Measurements from ENCODE around the gene ATPAF2. TPM values are rescaled to one million over a fixed set of nuclear protein-coding genes. Genes with fewer than 3 reads are reported as not detected.

ATPAF2 gene
- total and polyA plus RNA-seq, 8 donors = 21.3 to 38.2 (median 23.4) TPM

DNA sequence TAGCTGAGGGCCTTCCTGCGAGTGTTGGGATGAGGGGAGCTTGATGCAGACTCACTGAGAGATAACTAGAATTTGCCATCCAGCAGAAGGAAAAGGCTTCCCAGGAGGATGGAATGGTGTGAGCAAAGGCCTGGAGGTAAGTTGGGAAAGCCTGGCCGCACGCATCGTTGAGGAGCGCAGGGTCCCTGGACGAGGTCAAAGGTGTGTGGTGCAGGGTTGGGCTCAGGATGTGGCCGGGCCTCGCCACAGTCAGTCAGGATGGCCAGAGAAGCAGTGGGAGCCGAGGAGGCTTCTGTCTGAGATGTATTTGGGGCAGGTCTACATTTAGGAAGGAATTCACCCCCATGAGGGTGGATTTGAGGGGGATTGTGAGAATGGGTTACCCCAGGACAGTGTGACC is 49.9 kb downstream of the ATPAF2 start:
- Histone ChIP-seq H3K36me3 (no peaks in the 10 kb centered on the region), H3K4me3 (no peak overlapping the region), H3K27me3 (no peaks in the 10 kb centered on the region), H3K4me1 (no peaks in the 10 kb centered on the region), H3K27ac (no peak overlapping the region), H3K9me3 (no peaks in the 10 kb centered on the region)
- DNase-seq = no peak
- no peak for ATAC-seq
- TF ChIP-seq, protein P1, sequence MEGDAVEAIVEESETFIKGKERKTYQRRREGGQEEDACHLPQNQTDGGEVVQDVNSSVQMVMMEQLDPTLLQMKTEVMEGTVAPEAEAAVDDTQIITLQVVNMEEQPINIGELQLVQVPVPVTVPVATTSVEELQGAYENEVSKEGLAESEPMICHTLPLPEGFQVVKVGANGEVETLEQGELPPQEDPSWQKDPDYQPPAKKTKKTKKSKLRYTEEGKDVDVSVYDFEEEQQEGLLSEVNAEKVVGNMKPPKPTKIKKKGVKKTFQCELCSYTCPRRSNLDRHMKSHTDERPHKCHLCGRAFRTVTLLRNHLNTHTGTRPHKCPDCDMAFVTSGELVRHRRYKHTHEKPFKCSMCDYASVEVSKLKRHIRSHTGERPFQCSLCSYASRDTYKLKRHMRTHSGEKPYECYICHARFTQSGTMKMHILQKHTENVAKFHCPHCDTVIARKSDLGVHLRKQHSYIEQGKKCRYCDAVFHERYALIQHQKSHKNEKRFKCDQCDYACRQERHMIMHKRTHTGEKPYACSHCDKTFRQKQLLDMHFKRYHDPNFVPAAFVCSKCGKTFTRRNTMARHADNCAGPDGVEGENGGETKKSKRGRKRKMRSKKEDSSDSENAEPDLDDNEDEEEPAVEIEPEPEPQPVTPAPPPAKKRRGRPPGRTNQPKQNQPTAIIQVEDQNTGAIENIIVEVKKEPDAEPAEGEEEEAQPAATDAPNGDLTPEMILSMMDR (IDR thresholded peaks at IDR 0.05) = no peak
- intact Hi-C loops (cut with DNase I) = no loop called here

DNA sequence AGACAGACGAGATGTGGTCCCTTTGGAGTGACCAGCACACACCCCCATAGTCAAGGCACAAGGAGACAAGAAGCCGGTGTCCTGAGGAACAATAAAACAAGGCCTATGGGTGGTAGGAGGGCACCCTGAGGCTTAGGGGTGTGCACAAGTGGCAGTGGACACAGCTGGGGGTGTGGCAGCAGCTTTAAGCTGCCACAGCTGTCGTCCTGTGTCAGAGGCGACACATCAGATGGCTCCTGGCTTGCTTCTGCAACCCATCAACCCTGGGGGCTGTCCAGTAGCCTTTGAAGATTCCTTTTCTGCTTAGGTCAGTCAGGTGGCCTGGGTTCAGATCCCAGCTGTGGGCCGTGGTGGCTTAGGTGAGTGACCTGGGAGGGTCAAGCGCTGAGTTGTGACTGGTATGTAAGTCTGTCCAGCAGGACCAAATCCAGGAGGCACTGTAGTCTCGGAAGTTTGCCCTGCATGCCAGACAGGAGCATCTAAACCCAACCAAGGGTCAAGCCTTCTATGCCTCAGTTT is 50.5 kb downstream of the ATPAF2 start:
- no peak overlapping the region for H3K4me3 ChIP-seq
- TF ChIP-seq, protein P1 (IDR thresholded peaks at IDR 0.05) = no peak
- H3K36me3 ChIP-seq = no peaks in the 10 kb centered on the region
- intact Hi-C loops (cut with DNase I) = no loop called here
- no peak overlapping the region for H3K27ac ChIP-seq
- no peaks in the 10 kb centered on the region for H3K9me3 ChIP-seq
- H3K4me1 ChIP-seq = no peaks in the 10 kb centered on the region
- ATAC-seq (no peak), DNase-seq (no peak)
- H3K27me3 ChIP-seq = no peaks in the 10 kb centered on the region

DNA sequence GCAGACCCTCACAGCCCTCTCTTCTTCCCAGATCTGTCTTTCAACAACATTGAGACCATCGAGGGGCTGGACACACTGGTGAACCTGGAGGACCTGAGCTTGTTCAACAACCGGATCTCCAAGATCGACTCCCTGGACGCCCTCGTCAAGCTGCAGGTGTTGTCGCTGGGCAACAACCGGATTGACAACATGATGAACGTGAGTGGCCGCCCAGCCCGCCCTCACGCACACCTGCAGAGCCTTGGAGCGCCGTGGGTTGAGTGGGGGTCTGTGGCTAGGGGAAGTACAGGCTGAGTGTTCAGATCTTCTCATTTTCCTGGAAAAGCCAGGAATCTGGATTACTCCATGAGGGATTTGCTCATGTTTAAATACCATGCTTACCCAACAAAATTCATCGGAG is 51.1 kb downstream of the ATPAF2 start:
- DNase-seq = peak in 1 of 4 donors; percentile 43
- TF ChIP-seq, protein P1 (IDR thresholded peaks at IDR 0.05) = no peak
- H3K27ac ChIP-seq = no peak overlapping the region

DNA sequence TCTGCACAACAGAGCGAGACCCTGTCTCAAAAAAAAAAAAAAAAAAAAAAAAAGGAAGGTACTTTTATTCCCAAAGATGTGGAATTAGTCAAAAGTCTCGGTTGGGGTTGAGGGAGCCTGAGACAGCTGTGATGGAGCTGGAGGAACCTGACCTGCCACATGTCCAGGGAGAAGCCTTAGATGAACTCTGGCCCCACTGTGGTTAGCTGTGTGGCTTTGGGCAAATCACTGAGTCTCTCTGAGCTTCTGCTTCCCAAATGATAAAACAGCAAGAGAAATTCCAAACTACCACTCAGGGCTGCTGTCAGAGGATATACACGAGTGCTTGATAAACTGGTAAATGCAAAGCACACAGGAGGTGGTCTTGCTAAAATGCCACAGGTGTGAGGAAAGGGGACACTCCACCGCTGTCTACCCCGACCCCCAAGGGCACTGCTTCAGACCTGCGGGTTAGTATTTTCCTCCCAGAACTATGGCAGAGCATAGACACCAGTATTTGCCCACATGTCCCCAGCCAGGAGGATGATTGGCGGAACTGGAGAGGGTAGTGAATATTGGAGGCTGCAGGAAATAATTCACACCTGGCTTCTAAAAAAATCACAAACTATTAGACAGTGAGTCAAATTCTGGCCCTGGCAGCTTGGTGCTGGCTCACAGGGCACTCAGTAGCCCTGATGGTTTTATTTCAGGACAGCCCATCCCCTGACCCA is 51.6 kb downstream of the ATPAF2 start:
- intact Hi-C loops (cut with DNase I) = no loop called here
- no peak for ATAC-seq

More for the DNA sequence above, 51.1 kb downstream of the ATPAF2 start:
- Histone ChIP-seq H3K4me1 (no peaks in the 10 kb centered on the region), H3K36me3 (no peaks in the 10 kb centered on the region), H3K27me3 (no peaks in the 10 kb centered on the region), H3K9me3 (no peaks in the 10 kb centered on the region), H3K4me3 (no peak overlapping the region)
- intact Hi-C loops (cut with DNase I) = no loop called here
- ATAC-seq = no peak

GRCh38 chr17:17985555-17985954 is 53.4 kb downstream of the ATPAF2 start:
- intact Hi-C loops (cut with DNase I) = no loop called here
- TF ChIP-seq, protein P1 (IDR thresholded peaks at IDR 0.05) = no peak
- no peak for ATAC-seq
- DNase-seq = no peak
- H3K9me3 ChIP-seq = no peaks in the 10 kb centered on the region
- H3K27ac ChIP-seq = no peak overlapping the region
- no peaks in the 10 kb centered on the region for H3K4me1 ChIP-seq
- no peak overlapping the region for H3K4me3 ChIP-seq
- H3K36me3 ChIP-seq = no peaks in the 10 kb centered on the region
- H3K27me3 ChIP-seq = no peaks in the 10 kb centered on the region

More for the DNA sequence above, 51.6 kb downstream of the ATPAF2 start:
- no peaks in the 10 kb centered on the region for H3K4me1 ChIP-seq
- H3K9me3 ChIP-seq = no peaks in the 10 kb centered on the region
- no peak for DNase-seq
- H3K27me3 ChIP-seq = no peaks in the 10 kb centered on the region
- H3K4me3 ChIP-seq = no peak overlapping the region
- TF ChIP-seq, protein P1 (IDR thresholded peaks at IDR 0.05) = no peak
- H3K36me3 ChIP-seq = no peaks in the 10 kb centered on the region
- H3K27ac ChIP-seq = no peak overlapping the region
